Measurements from ENCODE around the gene NTN1. TPM values are rescaled to one million over a fixed set of nuclear protein-coding genes. Genes with fewer than 3 reads are reported as not detected.

NTN1 gene
- total and polyA plus RNA-seq, 2 of the 4 experiments (the other 2 are of a cell fraction) = under 0.01 to 0.07 TPM

GRCh38 chr17:9292561-9292941 is 271.2 kb downstream of the NTN1 start:
- H3K4me3 ChIP-seq (ENCODE audit: insufficient read depth, low read depth, low read length) = no peak overlapping the region
- H2AK9ac ChIP-seq (replicated peaks; ENCODE audit: low read depth, low read length, poor library complexity) = no peak overlapping the region
- no peak overlapping the region for H3K23ac ChIP-seq (ENCODE audit: low read depth, low read length)
- H2BK120ac ChIP-seq (ENCODE audit: low read depth, low read length) = no peak overlapping the region
- POLR2A ChIA-PET (ENCODE audit: unreplicated experiment) = no interaction called here
- intact Hi-C loops (cut with micrococcal nuclease) = loop anchor here (5.0 to 10.0 kb wide), 3 partner anchors 230 to 300 kb away; partner anchors contain the start of gene NTN1
- H2BK20ac ChIP-seq (ENCODE audit: low read depth, low read length) = no peak overlapping the region
- no peaks in the 10 kb centered on the region; the same call in 1 of the 2 replicates for H3K4me1 ChIP-seq (ENCODE audit: control insufficient read depth, insufficient read depth, low read length)
- CTCF ChIA-PET = interaction anchor here (0.6 to 1.1 kb wide), 2 partner anchors 96 to 229 kb away, joined by 5 to 7 read pairs; no protein-coding TSS in a partner anchor
- H3K9ac ChIP-seq (ENCODE audit: low read depth, low read length) = no peak overlapping the region
- no peaks in the 10 kb centered on the region for H3K79me1 ChIP-seq (ENCODE audit: low read depth in 1 of 2, low read length in 2 of 2)
- H3K9me3 ChIP-seq (ENCODE audit: control insufficient read depth, insufficient read depth, low read length) = no peaks in the 10 kb centered on the region
- no TSS peak for BruUV-seq (replicated peaks)
- WGBS, 2 experiments (ENCODE audit: extremely low coverage in 2 of 2, insufficient read length in 1 of 2) = 55% methylated on average over 2 of the region's 2 CpGs; no CpG with 5 or more reads in 1 of the 2 experiments
- dilution Hi-C loops (cut with HindIII; ENCODE audit: low sequenced_read_pairs, unreplicated experiment) = no loop called here
- H4K8ac ChIP-seq (ENCODE audit: low read depth in 2 of 2, low read length in 2 of 2) = no peak overlapping the region
- no peak overlapping the region for H2AFZ ChIP-seq (replicated peaks; ENCODE audit: low read length, poor library complexity)
- no peak overlapping the region for H3K18ac ChIP-seq (ENCODE audit: low read depth, low read length)
- no peaks in the 10 kb centered on the region; the same call in 1 of the 2 replicates for H3K9me1 ChIP-seq (ENCODE audit: insufficient read depth, low read length)
- DNase-seq (no peak), ATAC-seq (ENCODE audit: low read depth) (peak; percentile 44)
- no peaks in the 10 kb centered on the region for H3K27me3 ChIP-seq (ENCODE audit: control insufficient read depth, insufficient read depth, low read length)
- no peak overlapping the region for H2AK5ac ChIP-seq (ENCODE audit: low read depth, low read length)
- H3K4me2 ChIP-seq (ENCODE audit: low read depth, low read length) = no peak overlapping the region
- no peak overlapping the region for H3K27ac ChIP-seq (ENCODE audit: insufficient read depth, low read length)
- H3K36me3 ChIP-seq (ENCODE audit: control insufficient read depth, insufficient read depth, low read length) = no peaks in the 10 kb centered on the region
- no peak overlapping the region for H2BK5ac ChIP-seq (ENCODE audit: low read depth, low read length, poor library complexity, severe bottlenecking)
- no peaks in the 10 kb centered on the region for H4K20me1 ChIP-seq (ENCODE audit: insufficient read depth, low read length)
- no peak overlapping the region for H2BK15ac ChIP-seq (ENCODE audit: low read depth, low read length)
- H3K56ac ChIP-seq (ENCODE audit: extremely low read depth, insufficient read depth, low read length) = no peak overlapping the region
- TF ChIP-seq MAFK (IDR thresholded peaks at IDR 0.05; ENCODE audit: low read depth, low read length) (no peak), BHLHE40 (IDR thresholded peaks at IDR 0.05; ENCODE audit: low read depth, low read length) (no peak), SMC3 (IDR thresholded peaks at IDR 0.05; ENCODE audit: low read depth, low read length) (no peak), POLR2A (IDR thresholded peaks at IDR 0.05; ENCODE audit: low read depth, low read length) (no peak), RFX5 (IDR thresholded peaks at IDR 0.05; ENCODE audit: low read depth, low read length) (no peak), ELK1 (IDR thresholded peaks at IDR 0.05; ENCODE audit: borderline replicate concordance, low read depth, low read length) (no peak), CEBPB (IDR thresholded peaks at IDR 0.05; ENCODE audit: low read depth, low read length) (no peak), RAD21 (IDR thresholded peaks at IDR 0.05; ENCODE audit: low read length) (no peak), MXI1 (IDR thresholded peaks at IDR 0.05; ENCODE audit: borderline replicate concordance, low read depth, low read length) (no peak), CHD1 (IDR thresholded peaks at IDR 0.05; ENCODE audit: low read depth, low read length) (no peak), MAZ (IDR thresholded peaks at IDR 0.05; ENCODE audit: borderline replicate concordance, low read depth, low read length) (no peak)
- no peak overlapping the region for H4K5ac ChIP-seq (ENCODE audit: low read depth, low read length)
- no peak overlapping the region for H3K14ac ChIP-seq (replicated peaks; ENCODE audit: low read depth, low read length)
- no peak overlapping the region for H3K4ac ChIP-seq (ENCODE audit: low read depth, low read length)
- no peak overlapping the region for H4K91ac ChIP-seq (ENCODE audit: insufficient read depth, low read depth, low read length)
- in situ Hi-C loops (cut with MboI; ENCODE audit: low sequenced_read_pairs) = no loop called here
